NCI-H2107 (cell line): ENCODE data around the gene COX4I1.

Experiments
- DNase-seq: peaks from one replicate; lab custom pipeline; 2025; lab: John Stamatoyannopoulos, UW

COX4I1 gene

DNA sequence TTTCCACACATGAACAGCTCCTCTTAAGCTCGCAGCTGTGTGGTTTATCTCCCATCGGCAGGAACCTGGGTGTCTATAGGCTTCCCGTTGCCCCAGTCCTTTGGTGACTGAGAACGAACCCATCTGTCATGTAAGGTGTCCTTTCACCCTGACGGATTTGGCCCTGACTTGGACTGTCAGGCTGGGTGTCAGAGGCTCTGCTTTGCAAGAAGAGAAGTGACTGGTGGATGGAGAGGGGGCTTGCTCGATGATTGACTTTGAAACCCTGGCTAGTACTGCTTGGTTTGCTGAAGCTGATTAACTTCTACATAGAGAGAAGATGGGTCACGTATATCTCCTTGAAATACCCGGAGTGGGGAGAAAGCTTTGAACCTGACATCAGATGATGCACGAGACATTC lies 42.9 kb downstream of the COX4I1 start:
- DNase-seq: no peak

DNA sequence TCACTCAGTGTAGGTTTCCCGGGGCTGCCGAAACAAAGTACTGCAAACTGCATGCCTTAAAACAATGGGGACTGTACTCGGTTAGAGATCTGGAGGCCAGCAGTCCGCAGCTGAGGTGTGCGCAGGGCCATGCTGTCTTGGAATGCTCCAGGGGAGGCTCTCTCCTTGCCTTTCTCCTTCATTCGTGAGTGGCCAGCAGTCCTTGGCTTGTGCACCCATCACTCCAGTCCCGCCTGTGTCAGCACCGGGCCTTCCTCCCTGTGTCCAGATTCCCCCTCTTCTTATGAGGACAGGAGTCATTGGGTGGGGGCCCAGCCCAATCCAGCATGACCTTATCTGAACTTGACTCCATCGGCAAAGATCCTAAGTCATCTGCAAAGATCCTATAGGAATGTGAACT lies 43.4 kb downstream of the COX4I1 start:
- no peak for DNase-seq

DNA sequence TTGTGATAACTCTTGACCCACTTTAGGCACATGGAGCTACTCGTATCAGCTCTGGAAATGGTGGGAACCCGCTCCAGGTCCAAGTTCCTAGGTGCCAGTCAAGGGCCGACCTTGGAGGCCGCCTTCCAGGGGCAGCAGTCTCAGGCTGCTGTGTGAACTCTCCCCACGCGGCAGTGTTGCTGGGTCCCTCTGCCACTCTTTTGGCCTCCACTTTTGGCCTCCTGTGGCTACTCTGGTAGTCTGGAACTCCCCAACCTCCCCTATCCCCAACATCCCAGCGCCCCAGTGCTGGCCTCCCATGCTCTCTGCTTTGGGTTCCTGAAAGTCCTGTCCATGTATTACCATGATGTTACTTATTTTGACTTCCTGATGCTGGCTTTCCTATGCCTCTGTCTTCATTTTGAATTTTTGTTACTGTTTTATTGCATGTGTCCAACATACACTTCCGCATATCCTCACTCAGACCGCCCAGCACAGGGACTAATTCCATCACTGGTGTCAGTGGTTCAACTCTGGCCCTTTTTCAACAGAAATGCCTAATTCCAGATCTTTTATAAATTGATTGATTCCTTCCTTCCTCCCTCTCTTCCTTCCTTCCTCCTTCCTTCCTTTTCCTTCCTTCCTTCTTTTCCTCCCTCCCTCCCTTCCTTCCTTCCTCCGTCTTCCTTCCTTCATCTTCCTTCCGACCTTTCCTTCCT lies 44.1 kb downstream of the COX4I1 start:
- DNase-seq: no peak

DNA sequence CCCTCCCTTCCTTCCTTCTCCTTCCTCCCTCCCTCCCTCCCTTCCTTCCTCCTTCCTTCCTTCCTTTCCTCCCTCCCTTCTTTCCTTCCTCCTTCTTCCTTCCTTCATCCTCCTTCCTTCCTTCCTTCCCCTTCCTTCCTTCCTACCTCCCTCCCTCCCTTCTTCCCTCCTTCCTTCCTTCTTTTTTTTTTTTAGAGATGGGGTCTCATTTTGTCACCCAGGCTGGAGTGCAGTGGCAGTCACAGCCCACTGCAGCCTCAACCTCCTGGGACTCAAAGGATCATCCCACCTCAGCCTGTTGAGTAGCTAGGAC lies 44.6 kb downstream of the COX4I1 start:
- DNase-seq: no peak

DNA sequence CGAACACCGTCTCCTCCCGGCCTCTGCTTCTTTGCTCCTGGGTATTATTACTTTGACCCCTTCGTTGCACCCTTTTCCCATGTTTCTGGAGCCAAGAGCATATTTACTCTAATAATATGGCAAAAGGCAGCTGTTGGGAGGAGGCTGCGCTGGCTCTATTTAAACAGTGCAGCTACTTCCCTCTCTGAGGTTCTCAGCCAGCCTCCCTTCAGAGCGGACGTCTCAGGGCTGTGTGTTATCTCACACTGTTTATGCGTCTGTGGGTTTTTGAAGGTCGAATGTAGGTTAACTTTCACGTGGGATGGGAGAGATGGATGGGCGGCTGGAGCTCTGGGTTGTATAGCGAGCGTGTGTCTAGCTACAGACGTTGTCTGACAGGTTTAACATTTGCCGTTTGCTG lies 45.3 kb downstream of the COX4I1 start:
- DNase-seq: no peak

DNA sequence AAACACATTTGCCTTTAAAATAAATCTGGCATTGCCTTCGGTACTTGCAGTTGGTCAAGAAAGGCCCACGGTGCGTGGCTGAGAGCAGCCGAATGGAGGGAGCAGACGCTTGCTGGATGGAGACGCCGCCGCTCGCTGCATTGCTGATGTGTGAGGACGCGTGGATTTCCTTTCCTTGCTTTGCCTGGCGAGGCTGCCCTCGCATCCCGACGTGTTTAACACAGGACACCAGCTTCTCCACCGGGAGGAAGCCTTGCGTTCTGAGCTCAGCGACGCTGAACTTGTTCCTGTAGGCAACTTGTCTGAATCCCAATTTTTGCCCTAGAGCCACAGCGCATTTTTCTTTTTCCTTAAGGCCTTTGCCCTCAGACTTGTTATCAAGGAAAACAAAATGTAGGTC lies 45.8 kb downstream of the COX4I1 start:
- no peak for DNase-seq

DNA sequence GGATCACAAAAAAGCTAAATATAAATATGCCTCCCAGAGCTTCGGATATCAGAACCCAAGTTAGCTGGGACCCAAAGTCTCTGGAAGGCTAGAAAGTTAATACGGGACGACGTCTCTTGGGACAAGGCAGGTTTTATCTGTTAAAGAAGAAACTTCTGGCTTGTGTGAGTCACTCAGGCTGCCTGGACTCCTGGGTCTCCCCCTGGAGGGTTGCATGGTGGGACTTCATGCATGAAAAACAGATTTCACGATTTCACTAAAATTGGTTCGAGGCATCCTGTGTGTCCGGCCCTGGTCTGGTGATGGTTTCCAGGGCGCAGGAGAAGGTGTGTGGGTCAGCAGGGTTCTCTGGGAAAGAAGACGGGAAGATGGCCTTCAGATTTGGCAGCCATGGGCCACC lies 47.0 kb downstream of the COX4I1 start:
- no peak for DNase-seq

DNA sequence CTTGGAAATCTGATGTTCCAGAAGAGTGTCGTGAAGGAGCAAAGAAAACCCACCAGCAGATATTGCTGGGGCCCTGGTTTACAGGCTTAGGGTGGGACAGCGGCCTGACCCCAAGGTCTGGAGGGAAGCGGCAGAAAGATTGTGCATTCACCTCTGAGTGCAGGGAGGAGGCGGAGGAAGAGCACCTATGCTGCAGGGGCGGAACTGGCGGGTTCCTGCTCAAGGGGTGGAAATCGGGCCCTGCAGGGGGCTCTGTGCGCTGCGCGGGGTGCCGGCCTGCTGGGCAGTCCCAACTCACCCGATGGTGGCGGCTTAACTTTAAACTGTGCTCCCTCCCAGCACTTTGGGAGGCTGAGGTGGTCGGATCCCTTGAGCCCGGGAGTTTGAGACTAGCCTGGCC lies 47.5 kb downstream of the COX4I1 start:
- DNase-seq: no peak

DNA sequence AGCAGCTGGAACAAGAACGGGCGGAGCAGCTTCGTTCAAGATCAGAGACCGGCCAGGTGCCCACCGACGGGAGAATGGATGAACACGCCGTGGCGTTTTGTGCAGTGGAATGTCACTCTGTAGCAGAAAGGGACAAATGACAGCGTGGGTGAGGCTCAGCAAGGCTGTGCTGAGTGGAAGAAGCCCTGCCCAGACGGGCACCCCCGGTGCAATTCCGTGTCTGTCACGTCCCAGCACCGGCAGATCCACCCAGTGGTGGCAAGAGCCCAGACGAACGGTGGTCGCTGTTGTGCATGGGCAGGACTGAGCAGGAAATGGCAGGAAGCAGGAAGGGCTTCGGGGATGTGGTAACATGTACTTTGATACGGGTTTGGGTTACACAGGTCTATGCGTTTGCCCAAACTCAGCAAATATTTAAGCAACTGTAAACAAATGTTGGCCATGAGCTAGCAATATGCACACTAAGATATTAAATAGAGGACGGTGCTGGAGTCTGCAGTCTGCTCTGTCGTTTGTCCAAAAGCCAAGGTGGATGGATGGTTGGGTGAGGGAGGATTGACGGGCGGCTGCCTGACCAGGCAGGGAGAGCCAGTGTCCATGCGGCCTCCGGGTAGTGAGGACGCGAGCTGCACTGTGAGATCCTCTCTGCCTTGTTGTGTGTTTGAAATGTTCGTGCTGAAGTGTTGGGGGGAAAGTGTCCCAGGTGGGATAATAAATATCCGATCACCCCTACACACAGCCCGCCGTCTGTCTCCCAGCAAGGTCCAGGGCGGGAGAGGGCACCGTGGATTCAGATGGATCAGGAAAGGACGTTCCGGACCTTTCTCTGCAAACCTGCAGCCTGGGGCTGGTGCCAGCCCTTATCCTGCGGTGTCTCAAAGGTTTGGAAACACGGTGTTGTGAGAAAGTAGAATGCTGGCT lies 48.4 kb downstream of the COX4I1 start:
- DNase-seq: no peak

DNA sequence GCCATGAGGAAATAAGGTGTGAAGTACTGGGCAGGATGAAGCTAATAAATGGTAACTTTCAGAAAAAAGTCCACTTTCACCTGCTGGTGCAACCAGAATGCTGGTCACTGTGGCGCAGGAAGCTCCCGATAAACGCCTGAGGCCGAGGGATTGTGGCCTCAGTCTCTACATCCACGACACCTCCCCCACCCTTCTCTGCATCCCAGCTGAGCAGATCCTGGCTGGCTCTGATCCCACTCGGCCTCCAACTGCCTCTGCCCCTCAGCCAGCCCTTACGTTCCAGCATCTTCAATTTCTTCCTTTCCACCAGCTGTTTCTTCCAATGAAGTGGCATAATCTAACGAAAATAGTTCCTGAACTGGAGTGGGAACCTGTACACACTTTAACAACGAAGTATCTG lies 49.5 kb downstream of the COX4I1 start:
- no peak for DNase-seq

DNA sequence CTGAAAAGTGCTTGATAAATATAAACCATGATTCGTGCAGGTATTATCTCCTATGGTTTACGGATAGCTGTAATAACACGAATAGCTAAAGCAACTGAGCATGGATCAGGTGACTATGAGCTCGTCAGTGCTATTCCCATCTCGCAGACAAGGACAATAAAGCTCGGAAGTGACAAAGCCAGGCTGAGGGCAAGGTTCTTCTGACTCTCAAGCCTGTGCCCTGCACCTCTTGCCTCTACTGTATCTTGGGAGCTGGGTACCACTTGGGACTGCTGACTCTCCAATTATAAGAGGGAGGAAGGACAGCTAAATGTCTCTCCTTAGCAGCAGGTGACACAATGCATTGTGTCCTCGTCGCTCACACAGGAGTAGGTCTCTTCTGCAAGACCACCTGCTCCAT lies 49.9 kb downstream of the COX4I1 start:
- DNase-seq: no peak

DNA sequence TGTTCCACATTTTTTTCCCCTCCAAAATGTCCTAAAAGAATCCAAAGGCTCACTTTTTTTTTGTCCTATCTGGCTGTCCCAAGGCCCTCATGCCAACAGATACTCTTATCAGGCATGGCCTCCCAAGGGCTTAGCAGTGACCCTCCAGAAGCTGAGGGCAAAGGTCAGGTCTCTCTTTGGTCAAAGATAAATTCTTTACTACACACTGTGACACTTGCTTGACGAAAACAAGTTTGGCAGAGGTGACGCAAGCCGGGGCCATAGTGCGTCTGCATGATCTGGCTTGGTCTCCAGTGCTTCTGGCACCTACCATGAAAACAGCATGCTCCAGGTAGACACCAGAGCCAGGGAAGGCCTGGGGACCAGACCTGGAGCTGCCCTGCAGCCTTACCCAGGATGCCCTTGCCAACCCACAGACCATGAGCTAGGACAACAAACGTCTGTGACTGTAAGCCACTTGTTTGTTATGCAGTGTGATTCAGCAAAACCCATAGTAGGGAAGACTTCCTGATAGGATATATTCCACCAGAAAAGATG lies 50.9 kb downstream of the COX4I1 start:
- no peak for DNase-seq

DNA sequence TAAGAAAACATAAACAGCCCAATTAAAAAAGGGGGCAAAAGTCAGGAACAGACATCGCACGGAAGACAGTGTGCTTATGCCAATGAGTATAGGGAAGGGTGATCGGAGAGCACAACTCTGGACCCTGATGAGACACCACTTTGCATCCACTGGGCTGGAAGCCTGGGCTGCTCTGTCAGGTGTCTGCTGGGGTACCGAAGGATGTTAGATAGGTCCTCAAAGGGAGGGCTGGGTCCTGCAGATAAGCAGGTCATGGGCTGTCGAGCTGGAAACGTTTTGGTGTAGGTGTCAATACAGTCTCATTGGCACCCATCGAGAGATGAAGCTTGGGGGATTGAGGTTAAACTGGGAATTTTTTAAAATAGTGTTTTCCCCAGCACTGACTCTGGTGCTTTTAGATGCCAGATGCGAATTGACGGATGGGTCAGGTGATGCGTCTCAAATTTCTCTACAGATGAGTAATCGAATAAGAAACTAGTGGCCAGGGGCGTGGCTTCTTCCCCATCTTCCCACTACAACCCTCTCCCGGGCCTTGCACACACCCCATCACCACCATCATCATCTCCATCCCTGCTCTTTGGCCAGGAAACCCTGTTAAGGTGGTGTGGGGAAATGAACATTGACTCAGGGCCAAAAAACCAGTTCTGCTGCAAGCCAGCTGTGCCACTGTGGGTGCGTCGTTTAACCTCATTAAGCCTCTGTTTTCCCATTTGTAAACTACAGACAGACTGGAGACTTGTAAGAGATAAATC lies 51.7 kb downstream of the COX4I1 start:
- no peak for DNase-seq

DNA sequence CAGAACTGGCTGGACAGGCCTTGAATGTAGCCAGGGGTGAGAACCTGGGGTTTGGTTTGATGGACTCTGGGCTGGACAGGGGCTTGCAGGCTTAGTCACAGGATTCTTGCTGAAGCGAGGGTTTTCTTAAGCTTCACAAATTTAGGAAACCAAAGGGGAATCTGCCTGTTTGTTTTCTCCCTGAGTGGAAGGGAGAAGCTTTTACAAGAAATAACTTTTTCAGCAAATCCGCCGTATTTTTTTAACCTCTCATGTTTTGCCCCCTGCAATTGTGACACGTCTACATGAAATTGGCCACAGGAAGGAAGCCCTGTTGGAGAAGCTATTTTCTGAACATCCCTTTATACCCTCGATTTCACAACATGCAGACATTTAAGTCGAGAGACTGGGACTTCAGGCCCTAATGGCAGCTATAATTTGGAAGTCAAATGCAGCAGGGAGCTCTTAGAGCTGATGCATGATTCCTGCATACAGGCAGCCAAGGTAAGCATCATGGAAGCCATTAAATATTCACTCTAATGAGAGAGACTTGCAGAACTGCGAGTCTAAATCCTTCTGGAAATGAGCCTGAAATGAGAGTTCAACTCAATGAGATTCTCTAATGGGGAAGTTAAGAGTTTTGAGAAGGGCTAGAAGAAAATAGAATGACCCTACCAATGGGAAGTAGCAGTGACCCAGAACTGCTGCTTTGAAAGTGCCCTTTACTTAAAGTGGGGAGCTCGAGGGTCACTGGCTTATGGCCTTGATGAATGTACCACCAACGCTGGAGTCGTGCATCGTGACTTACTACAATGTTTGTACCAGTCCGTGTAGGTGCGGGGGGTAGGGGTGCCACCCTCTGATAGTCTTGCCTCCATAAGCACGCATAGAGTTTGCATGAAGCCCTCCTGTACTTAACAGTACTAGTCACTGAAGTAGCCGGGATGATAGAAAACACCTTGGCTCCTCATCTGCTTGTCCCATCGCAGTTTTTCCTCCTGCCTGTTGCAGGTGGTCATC lies 54.4 kb downstream of the COX4I1 start:
- no peak for DNase-seq

DNA sequence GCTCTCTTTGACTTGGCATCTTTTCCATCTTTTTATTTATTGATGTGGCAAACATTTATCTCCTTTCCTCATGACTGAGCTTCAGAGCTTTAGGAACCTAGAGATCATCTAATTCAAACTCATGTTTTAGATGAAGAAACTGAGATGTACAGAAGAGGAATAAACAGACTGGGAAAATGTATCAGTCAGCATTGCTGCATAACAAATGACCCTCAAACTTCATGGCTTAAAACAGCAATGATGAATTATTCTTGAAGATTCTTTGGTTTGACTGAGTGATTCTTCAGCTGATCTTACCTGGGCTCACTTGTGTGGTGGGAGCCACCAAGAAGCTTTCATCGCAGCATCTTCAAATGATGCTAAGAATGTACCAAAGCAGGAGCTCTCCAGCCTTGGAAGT lies 55.4 kb downstream of the COX4I1 start:
- no peak for DNase-seq

DNA sequence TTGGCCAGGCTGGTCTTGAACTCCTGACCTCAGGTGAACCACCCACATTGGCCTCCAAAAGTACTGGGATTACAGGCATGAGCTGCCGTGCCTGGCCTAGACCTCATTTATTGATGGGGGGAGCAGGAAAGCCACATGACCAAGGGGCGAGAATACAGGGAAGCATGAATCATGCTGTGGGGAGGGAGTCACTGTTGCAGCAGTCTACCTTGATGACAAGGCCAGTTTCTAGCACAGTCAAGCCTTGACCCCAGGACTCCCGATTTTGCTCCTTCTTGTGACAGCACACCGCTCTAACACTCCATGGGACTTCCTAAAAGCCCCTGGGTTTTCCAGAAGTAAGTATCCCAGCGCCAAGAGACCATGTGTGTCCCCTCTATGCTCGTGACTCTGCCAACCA lies 56.6 kb downstream of the COX4I1 start:
- no peak for DNase-seq

DNA sequence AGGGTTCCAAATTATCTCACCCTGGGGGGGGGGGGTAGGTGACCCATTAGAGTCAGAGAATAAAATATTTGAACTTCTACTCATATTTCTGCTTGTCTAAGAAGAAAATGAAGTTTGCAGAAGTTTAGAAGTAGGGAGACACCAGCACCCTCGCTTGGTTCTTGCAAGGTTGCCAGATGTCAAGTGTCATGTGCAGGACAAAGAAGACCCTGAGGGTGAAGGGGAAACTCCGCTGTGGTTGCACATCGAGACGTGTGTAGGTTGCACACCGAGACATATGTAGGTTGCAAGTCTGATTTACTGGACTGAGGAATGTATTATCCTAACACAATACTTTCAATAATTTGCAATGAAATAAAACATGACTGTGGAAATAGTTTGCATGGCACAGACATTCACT lies 57.1 kb downstream of the COX4I1 start:
- no peak for DNase-seq
